Heart left ventricle (tissue), 16 donors: ENCODE measurements around the gene SORL1. TPM values are rescaled to one million over a fixed set of nuclear protein-coding genes. Genes with fewer than 3 reads are reported as not detected.

Source experiments
- ATAC-seq, 4 donors: fragments of 200-7000 bp; cut with Tn5 transposase; one replicate each; pipeline ENCODE4 v1.9.1; 2020 to 2022; ENCODE audit warnings: moderate library complexity in 4 of 4, mild to moderate bottlenecking in 3 of 4, moderate number of reproducible peaks in 1 of 4
- DNase-seq, 5 donors: peaks; one replicate each; pipeline ENCODE4 v3.0.0-alpha.2; 2020
- H3K27ac ChIP-seq, 12 donors: fragments of 200-600 bp; sonication (generic) in 4 of 12; one replicate each; pipeline versions ENCODE4 v1.5.0 to v1.8.0; 2016 to 2022; ENCODE audit warnings: mild to moderate bottlenecking in 2 of 12
- H3K27me3 ChIP-seq, 9 donors: fragments of 200-600 bp; sonication (generic) in 2 of 9; one replicate each; pipeline versions ENCODE4 v1.5.1 to v1.8.0; 2016 to 2022; ENCODE audit warnings: mild to moderate bottlenecking in 3 of 9
- H3K36me3 ChIP-seq, 9 donors: fragments of 200-600 bp; sonication (generic) in 2 of 9; one replicate each; pipeline versions ENCODE4 v1.5.0 to v1.8.0; 2018 to 2022; ENCODE audit warnings: mild to moderate bottlenecking in 2 of 9
- H3K4me1 ChIP-seq, 12 donors: fragments of 200-600 bp; sonication (generic) in 4 of 12; one replicate each; pipeline versions ENCODE4 v1.5.0 to v1.8.0; 2016 to 2022; ENCODE audit warnings: mild to moderate bottlenecking in 3 of 12
- H3K4me3 ChIP-seq, 12 donors: fragments of 200-600 bp; sonication (generic) in 4 of 12; one replicate each; pipeline versions ENCODE4 v1.5.0 to v1.8.0; 2017 to 2022; ENCODE audit warnings: mild to moderate bottlenecking in 9 of 12, moderate library complexity in 4 of 12
- H3K9me3 ChIP-seq, 12 donors: fragments of 200-600 bp; sonication (generic) in 4 of 12; one replicate each; pipeline versions ENCODE4 v1.5.0 to v1.8.0; 2016 to 2022; ENCODE audit warnings: mild to moderate bottlenecking in 1 of 12
- POLR2A ChIP-seq, 2 donors: fragments of 450-650 bp; IDR thresholded peaks; one replicate each; pipeline ENCODE4 v1.6.1; 2017; ENCODE audit warnings: antibody characterized with exemption in 2 of 2, mild to moderate bottlenecking in 2 of 2, moderate library complexity in 2 of 2
- WGBS, 4 donors: extraction: QIAGEN DNeasy Blood & Tissue Kit in 2 of 4; methylation state at CpG; one replicate each; pipeline versions ENCODE4 v1.1.5 to v1.1.7; 2013 to 2018; 5-methylcytosine and 5-hydroxymethylcytosine counted together
- intact Hi-C, 10 donors: fragments of 100-400 bp; cut with DNase I; formaldehyde crosslinking; loops; one replicate each; pipeline versions ENCODE4 v1.11.1 to v1.14.2; 2022
- polyA plus RNA-seq, 2 donors: library from polyadenylated mRNA; stranded (reverse); fragments of 200-250 nt; gene quantifications; one replicate each; pipeline ENCODE4 v1.2.3, GENCODE V29; 2013
- total RNA-seq, 9 donors: library from RNA; depleted of rRNA in 2 of 9; stranded (reverse); fragments of >200 nt in 2 of 9; fragmentation: NEBNext Ultra II Directional in 3 of 9; extraction: Animal tissue kit (Norgen Biotek cat#: 25700) in 3 of 9; gene quantifications; one replicate each; pipeline versions ENCODE4 v1.1.0 to v1.2.4, GENCODE V29; 2016 to 2023
- TF ChIP-seq, protein P1 (sequence below), 12 donors: fragments of 200-600 bp; sonication (generic) in 4 of 12; IDR thresholded peaks; one replicate each; pipeline versions ENCODE4 v1.5.0 to v1.8.0; 2018 to 2022; ENCODE audit warnings: antibody characterized with exemption in 12 of 12, mild to moderate bottlenecking in 5 of 12
- donor health status: ischemic (EF 13 %, LVEDD 7.1; RV severe dilation, severe dysfunction).
- donor health status: healthy with polysubstance abuse.
- donor health status: DM: no; HTN: yes; CAD: no.
- donor health status: DM: no; HTN: no; CAD: no.
- donor health status: ischemic (EF 25% LVEDD 6.9; RV normal size, moderate dysfunction).
- donor health status: ischemic (EF 25% LVEDD 5.7; RV mildly dilated, moderate dysfunction).
- donor health status: healthy.
- donor health status: DM: yes; HTN: yes; CAD: no.
- donor health status: ischemic (EF 35%, LVEDD 5.7; RV mildly dilated, moderate dysfunction).
- donor health status: nonischemic (EF 11% LVEDD 7.7; RV severe dilation, severe dysfunction).
- donor health status: DM: yes; HTN: yes; CAD: no.
- donor health status: PGD.
- donor health status: ischemic (EF 29% LVEDD 5.4; RV normal size, mild dysfunction).
- donor health status: nonischemic (EF 23%, LVEDD 6.1; RV moderate dilation, normal function).

SORL1 gene
- total and polyA plus RNA-seq, 11 donors, result 0.72 to 20.5 (median 5.2) TPM

- ATAC-seq (no peak), DNase-seq (no peak)
- H3K27me3 ChIP-seq, result no peaks in the 10 kb centered on the region
- 87 to 90% (median 89%) methylated on average over 6 of the region's 6 CpGs for WGBS, 4 donors
- no peaks in the 10 kb centered on the region for H3K9me3 ChIP-seq
- TF ChIP-seq, protein P1, sequence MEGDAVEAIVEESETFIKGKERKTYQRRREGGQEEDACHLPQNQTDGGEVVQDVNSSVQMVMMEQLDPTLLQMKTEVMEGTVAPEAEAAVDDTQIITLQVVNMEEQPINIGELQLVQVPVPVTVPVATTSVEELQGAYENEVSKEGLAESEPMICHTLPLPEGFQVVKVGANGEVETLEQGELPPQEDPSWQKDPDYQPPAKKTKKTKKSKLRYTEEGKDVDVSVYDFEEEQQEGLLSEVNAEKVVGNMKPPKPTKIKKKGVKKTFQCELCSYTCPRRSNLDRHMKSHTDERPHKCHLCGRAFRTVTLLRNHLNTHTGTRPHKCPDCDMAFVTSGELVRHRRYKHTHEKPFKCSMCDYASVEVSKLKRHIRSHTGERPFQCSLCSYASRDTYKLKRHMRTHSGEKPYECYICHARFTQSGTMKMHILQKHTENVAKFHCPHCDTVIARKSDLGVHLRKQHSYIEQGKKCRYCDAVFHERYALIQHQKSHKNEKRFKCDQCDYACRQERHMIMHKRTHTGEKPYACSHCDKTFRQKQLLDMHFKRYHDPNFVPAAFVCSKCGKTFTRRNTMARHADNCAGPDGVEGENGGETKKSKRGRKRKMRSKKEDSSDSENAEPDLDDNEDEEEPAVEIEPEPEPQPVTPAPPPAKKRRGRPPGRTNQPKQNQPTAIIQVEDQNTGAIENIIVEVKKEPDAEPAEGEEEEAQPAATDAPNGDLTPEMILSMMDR (IDR thresholded peaks at IDR 0.05), result no peak
- no peak for TF ChIP-seq POLR2A (IDR thresholded peaks at IDR 0.05)
- H3K4me3 ChIP-seq, result no peak overlapping the region
- no peak overlapping the region for H3K27ac ChIP-seq
- H3K36me3 ChIP-seq, result peaks cover 0 to 21% (median 0%) of the 10 kb centered on the region in 9 donors
- peaks cover 0 to 8% (median 0%) of the 10 kb centered on the region in 12 donors for H3K4me1 ChIP-seq
- intact Hi-C loops, result no loop called here
These were observed 36.5 kb downstream of the SORL1 start for GRCh38 chr11:121488641-121489040.

DNA sequence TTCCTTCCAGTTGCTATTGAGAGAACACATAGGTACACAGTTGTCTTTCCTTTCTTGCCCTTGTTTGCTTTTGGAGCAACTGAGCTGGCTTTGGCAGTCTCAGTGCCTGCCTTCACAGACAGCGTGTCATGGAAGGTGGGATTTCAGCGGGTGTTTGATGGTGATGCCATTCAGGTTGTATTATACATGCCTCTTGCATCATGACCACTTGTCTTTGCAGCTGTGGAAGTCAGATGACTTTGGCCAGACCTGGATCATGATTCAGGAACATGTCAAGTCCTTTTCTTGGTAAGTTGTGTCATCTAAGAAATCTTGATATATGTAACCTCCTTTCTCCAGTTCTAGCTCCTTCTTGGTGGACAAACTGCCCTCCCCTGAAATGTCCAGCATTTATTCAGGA is 37.7 kb downstream of the SORL1 start:
- ATAC-seq (no peak), DNase-seq (no peak)
- peaks cover 0 to 21% (median 0%) of the 10 kb centered on the region in 9 donors for H3K36me3 ChIP-seq
- no peak overlapping the region for H3K27ac ChIP-seq
- peaks cover 0 to 9% (median 0%) of the 10 kb centered on the region in 12 donors for H3K4me1 ChIP-seq
- H3K27me3 ChIP-seq, result no peaks in the 10 kb centered on the region
- H3K9me3 ChIP-seq, result no peaks in the 10 kb centered on the region
- TF ChIP-seq, protein P1 (IDR thresholded peaks at IDR 0.05), result no peak
- no peak for TF ChIP-seq POLR2A (IDR thresholded peaks at IDR 0.05)
- no peak overlapping the region for H3K4me3 ChIP-seq
- WGBS, 4 donors, result 90 to 100% (median 95%) methylated on average over 2 of the region's 2 CpGs
- intact Hi-C loops, result no loop called here

DNA sequence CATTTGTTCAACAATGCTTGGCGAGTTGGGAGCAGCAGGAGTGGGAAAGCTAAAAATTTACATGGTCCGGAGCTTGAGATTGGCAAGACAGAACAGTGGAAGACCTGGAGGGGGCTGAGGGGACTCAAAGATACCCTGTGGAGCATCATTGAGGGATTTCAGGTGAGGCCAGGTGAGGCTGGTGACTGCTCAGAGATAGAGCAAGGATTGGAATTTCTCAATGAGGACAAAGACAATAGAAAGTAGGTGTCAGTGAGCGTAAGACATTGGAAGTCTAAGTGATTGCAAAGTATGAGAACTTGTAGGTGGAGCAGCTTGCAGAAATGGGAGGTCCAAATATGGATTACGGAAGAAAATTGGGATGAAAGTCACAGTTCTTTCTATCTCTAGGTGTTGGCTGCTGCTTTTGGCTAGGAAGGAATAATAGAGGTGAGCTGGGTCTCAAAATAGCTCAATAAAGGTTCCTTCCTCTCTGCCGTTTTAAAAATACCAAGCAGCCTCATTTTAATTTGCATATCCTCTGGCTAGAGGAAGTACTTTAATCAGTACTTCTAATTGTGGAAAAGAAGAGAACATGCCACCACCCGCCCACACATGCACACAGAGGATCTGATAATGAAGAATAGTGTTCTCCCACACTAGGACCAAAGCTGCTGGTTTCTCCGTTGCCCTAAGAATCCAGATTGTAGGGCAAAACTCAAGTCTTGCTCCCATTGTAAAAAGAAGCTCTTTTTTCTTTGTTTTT is 42.4 kb downstream of the SORL1 start:
- WGBS, 4 donors, result 60 to 69% (median 65%) methylated on average over 7 of the region's 7 CpGs
- H3K4me1 ChIP-seq, result peaks cover 0 to 13% (median 0%) of the 10 kb centered on the region in 12 donors

More for the DNA sequence above, 42.4 kb downstream of the SORL1 start:
- H3K27me3 ChIP-seq, result no peaks in the 10 kb centered on the region
- no peaks in the 10 kb centered on the region for H3K9me3 ChIP-seq
- intact Hi-C loops, result no loop called here
- no peak for ATAC-seq
- H3K4me3 ChIP-seq, result no peak overlapping the region
- TF ChIP-seq, protein P1 (IDR thresholded peaks at IDR 0.05), result no peak
- TF ChIP-seq POLR2A (IDR thresholded peaks at IDR 0.05), result no peak
- no peak for DNase-seq
- no peak overlapping the region for H3K27ac ChIP-seq
- H3K36me3 ChIP-seq, result peaks cover 0 to 26% (median 0%) of the 10 kb centered on the region in 9 donors
